Measurements from ENCODE around the gene SPACA4.

Gene SPACA4

GRCh38 chr19:48606463-48607358 lies at the start of gene SPACA4:
Gene SPACA4, plus strand, starts transcription at chr19:48606742. Its CDS starts 237 bp downstream, at chr19:48606979.
- H3K4me1 ChIP-seq (ENCODE audit: insufficient read depth, low read length) = no peaks in the 10 kb centered on the region
- no peak within 1 kb of the TSS for H3K27ac ChIP-seq (ENCODE audit: low read depth, low read length)

GRCh38 chr19:48556825-48557224 lies 49.7 kb upstream of the SPACA4 start:
- Histone ChIP-seq H3K27ac (ENCODE audit: low read depth, low read length) (no peak overlapping the region), H3K9me3 (ENCODE audit: low read length) (no peaks in the 10 kb centered on the region)

More at GRCh38 chr19:48606463-48607358, at the start of gene SPACA4:
- no peaks in the 10 kb centered on the region for H3K36me3 ChIP-seq (ENCODE audit: insufficient read depth, low read length)
- no peaks in the 10 kb centered on the region for H3K9me3 ChIP-seq (ENCODE audit: low read length)
- H3K27me3 ChIP-seq (ENCODE audit: control insufficient read depth in 1 of 2, insufficient read depth in 2 of 2, low read length in 2 of 2) = no peaks in the 10 kb centered on the region
- H3K9ac ChIP-seq (ENCODE audit: low read length) = no peak within 1 kb of the TSS
- no peak within 1 kb of the TSS for H3K4me3 ChIP-seq (ENCODE audit: low read depth in 1 of 2, low read length in 2 of 2)

GRCh38 chr19:48558018-48558684 lies 48.4 kb upstream of the SPACA4 start:
- no peak overlapping the region for H3K27ac ChIP-seq (ENCODE audit: low read depth, low read length)
- no peaks in the 10 kb centered on the region for H3K4me1 ChIP-seq (ENCODE audit: insufficient read depth, low read length)
- H3K9me3 ChIP-seq (ENCODE audit: low read length) = no peaks in the 10 kb centered on the region
- H3K9ac ChIP-seq (ENCODE audit: low read length) = no peak overlapping the region
- no peaks in the 10 kb centered on the region for H3K36me3 ChIP-seq (ENCODE audit: insufficient read depth, low read length)
- H3K4me3 ChIP-seq (ENCODE audit: low read depth in 1 of 2, low read length in 2 of 2) = no peak overlapping the region
- peaks cover 0 to 5% of the 10 kb centered on the region in 2 donors for H3K27me3 ChIP-seq (ENCODE audit: control insufficient read depth in 1 of 2, insufficient read depth in 2 of 2, low read length in 2 of 2)

More at GRCh38 chr19:48556825-48557224, 49.7 kb upstream of the SPACA4 start:
- no peak overlapping the region for H3K4me3 ChIP-seq (ENCODE audit: low read depth in 1 of 2, low read length in 2 of 2)
- peaks cover 0 to 5% of the 10 kb centered on the region in 2 donors for H3K27me3 ChIP-seq (ENCODE audit: control insufficient read depth in 1 of 2, insufficient read depth in 2 of 2, low read length in 2 of 2)
- H3K4me1 ChIP-seq (ENCODE audit: insufficient read depth, low read length) = no peaks in the 10 kb centered on the region
- H3K9ac ChIP-seq (ENCODE audit: low read length) = no peak overlapping the region
- no peaks in the 10 kb centered on the region for H3K36me3 ChIP-seq (ENCODE audit: insufficient read depth, low read length)

- Histone ChIP-seq H3K4me3 (ENCODE audit: low read depth in 1 of 2, low read length in 2 of 2) (no peak overlapping the region), H3K36me3 (ENCODE audit: insufficient read depth, low read length) (no peaks in the 10 kb centered on the region), H3K4me1 (ENCODE audit: insufficient read depth, low read length) (no peaks in the 10 kb centered on the region), H3K27ac (ENCODE audit: low read depth, low read length) (no peak overlapping the region), H3K9ac (ENCODE audit: low read length) (no peak overlapping the region), H3K27me3 (ENCODE audit: control insufficient read depth in 1 of 2, insufficient read depth in 2 of 2, low read length in 2 of 2) (peaks cover 0 to 5% of the 10 kb centered on the region in 2 donors), H3K9me3 (ENCODE audit: low read length) (no peaks in the 10 kb centered on the region)
Measured at GRCh38 chr19:48560095-48560530, 46.4 kb upstream of the SPACA4 start.

DNA sequence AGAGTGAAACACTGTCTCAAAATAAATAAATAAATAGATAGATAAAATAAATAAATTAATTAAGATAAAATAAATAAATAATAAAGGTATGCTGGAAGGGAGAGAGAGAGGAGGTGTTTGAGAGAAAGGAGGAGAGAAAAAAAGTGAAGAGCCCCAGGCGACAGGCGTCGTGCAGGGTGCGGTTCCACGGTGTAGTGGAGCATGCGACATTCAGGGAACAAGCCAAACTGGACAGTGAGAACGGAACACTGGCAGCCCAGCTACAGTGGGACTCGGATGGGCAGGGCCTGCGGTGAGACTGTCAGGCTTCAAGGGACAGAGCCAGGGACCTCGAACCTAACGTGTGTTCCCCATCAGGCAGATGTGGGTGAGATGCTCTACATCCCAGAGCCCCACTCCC lies 45.1 kb upstream of the SPACA4 start:
- Histone ChIP-seq H3K9me3 (ENCODE audit: low read length) (no peaks in the 10 kb centered on the region), H3K27ac (ENCODE audit: low read depth, low read length) (no peak overlapping the region), H3K27me3 (ENCODE audit: control insufficient read depth in 1 of 2, insufficient read depth in 2 of 2, low read length in 2 of 2) (peaks cover 0 to 5% of the 10 kb centered on the region in 2 donors), H3K36me3 (ENCODE audit: insufficient read depth, low read length) (no peaks in the 10 kb centered on the region), H3K4me3 (ENCODE audit: low read depth in 1 of 2, low read length in 2 of 2) (no peak overlapping the region), H3K4me1 (ENCODE audit: insufficient read depth, low read length) (no peaks in the 10 kb centered on the region), H3K9ac (ENCODE audit: low read length) (no peak overlapping the region)

DNA sequence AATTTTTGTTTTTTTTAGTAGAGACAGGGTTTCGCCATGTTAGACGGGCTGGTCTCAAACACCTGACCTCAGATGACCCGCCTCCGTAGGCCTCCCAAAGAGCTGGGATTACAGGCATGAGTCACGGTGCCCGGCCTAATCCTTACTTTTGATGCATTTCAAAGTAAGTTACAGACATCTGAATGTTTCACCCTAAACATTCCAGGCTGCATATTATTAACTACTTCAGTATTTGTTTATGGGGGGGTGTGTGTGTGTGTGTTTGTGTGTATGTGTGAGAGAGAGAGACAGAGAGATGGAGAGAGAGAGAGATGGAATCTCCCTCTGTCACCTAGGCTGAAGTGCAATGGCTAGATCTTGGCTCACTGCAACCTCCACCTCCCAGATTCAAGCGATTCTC lies 41.5 kb upstream of the SPACA4 start:
- Histone ChIP-seq H3K9me3 (ENCODE audit: low read length) (no peaks in the 10 kb centered on the region), H3K9ac (ENCODE audit: low read length) (no peak overlapping the region), H3K27me3 (ENCODE audit: control insufficient read depth in 1 of 2, insufficient read depth in 2 of 2, low read length in 2 of 2) (no peaks in the 10 kb centered on the region), H3K4me3 (ENCODE audit: low read depth in 1 of 2, low read length in 2 of 2) (no peak overlapping the region), H3K27ac (ENCODE audit: low read depth, low read length) (no peak overlapping the region), H3K36me3 (ENCODE audit: insufficient read depth, low read length) (no peaks in the 10 kb centered on the region), H3K4me1 (ENCODE audit: insufficient read depth, low read length) (peaks cover 10% of the 10 kb centered on the region)

DNA sequence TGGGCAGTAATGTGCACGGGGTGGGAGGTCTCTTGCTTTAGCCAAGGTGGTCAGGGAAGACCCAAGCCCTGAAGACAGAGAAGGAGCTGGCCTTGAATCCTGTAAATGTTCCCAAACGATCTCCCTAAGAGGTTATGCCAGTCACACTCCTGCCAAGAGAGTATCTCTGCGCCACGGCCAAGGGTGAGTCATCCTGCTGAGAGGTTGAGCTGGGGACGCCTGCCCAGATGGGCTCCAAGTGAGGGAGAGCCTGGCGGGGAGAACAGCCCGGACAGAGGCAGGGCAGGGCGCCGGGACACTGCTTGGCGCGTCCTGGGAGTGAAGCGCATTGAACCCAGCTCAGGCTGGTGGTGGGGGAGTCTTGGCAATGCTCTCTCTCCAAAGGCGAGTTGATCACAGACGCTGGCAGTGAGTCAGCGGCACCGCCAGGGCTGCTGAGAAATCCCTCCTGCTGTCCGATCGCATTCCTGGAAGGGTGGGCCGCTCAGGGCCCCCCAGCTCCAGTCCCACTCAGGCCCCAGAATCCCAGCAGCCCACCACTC lies 38.1 kb upstream of the SPACA4 start:
- no peak overlapping the region for H3K9ac ChIP-seq (ENCODE audit: low read length)
- no peaks in the 10 kb centered on the region for H3K27me3 ChIP-seq (ENCODE audit: control insufficient read depth in 1 of 2, insufficient read depth in 2 of 2, low read length in 2 of 2)
- peak overlapping the region; percentile 75 for H3K27ac ChIP-seq (ENCODE audit: low read depth, low read length)
- peaks cover 10% of the 10 kb centered on the region for H3K4me1 ChIP-seq (ENCODE audit: insufficient read depth, low read length)
- no peaks in the 10 kb centered on the region for H3K9me3 ChIP-seq (ENCODE audit: low read length)
- H3K4me3 ChIP-seq (ENCODE audit: low read depth in 1 of 2, low read length in 2 of 2) = no peak overlapping the region
- no peaks in the 10 kb centered on the region for H3K36me3 ChIP-seq (ENCODE audit: insufficient read depth, low read length)

DNA sequence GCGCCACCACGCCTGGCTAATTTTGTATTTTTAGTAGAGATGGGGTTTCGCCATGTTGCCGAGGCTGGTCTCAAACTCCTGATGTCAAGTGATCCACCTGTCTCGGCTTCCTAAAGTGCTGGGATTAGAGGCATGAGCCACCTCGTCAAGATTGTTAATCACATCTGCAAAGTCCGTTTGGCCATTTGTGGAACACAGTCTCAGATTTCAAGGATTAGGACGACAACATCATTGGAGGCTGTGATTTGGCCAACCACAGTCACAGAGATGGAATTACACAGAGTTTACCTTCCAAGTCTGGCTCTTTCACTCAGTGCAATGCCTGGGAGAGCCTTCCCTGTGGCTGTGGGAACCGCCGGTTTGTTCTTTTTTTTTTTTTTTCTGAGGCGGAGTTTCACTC lies 36.7 kb upstream of the SPACA4 start:
- H3K4me1 ChIP-seq (ENCODE audit: insufficient read depth, low read length) = peaks cover 10% of the 10 kb centered on the region
- H3K4me3 ChIP-seq (ENCODE audit: low read depth in 1 of 2, low read length in 2 of 2) = no peak overlapping the region
- no peaks in the 10 kb centered on the region for H3K27me3 ChIP-seq (ENCODE audit: control insufficient read depth in 1 of 2, insufficient read depth in 2 of 2, low read length in 2 of 2)
- no peaks in the 10 kb centered on the region for H3K9me3 ChIP-seq (ENCODE audit: low read length)
- H3K9ac ChIP-seq (ENCODE audit: low read length) = no peak overlapping the region
- no peak overlapping the region for H3K27ac ChIP-seq (ENCODE audit: low read depth, low read length)
- H3K36me3 ChIP-seq (ENCODE audit: insufficient read depth, low read length) = no peaks in the 10 kb centered on the region

GRCh38 chr19:48571378-48572162 lies 35.0 kb upstream of the SPACA4 start:
- H3K27ac ChIP-seq (ENCODE audit: low read depth, low read length) = no peak overlapping the region
- H3K4me1 ChIP-seq (ENCODE audit: insufficient read depth, low read length) = peaks cover 10% of the 10 kb centered on the region
- no peaks in the 10 kb centered on the region for H3K27me3 ChIP-seq (ENCODE audit: control insufficient read depth in 1 of 2, insufficient read depth in 2 of 2, low read length in 2 of 2)
- no peak overlapping the region for H3K9ac ChIP-seq (ENCODE audit: low read length)
- no peak overlapping the region for H3K4me3 ChIP-seq (ENCODE audit: low read depth in 1 of 2, low read length in 2 of 2)
- H3K9me3 ChIP-seq (ENCODE audit: low read length) = no peaks in the 10 kb centered on the region
- no peaks in the 10 kb centered on the region for H3K36me3 ChIP-seq (ENCODE audit: insufficient read depth, low read length)

- Histone ChIP-seq H3K9me3 (ENCODE audit: low read length) (no peaks in the 10 kb centered on the region), H3K27me3 (ENCODE audit: control insufficient read depth in 1 of 2, insufficient read depth in 2 of 2, low read length in 2 of 2) (no peaks in the 10 kb centered on the region), H3K4me1 (ENCODE audit: insufficient read depth, low read length) (peaks cover 2% of the 10 kb centered on the region), H3K9ac (ENCODE audit: low read length) (no peak overlapping the region), H3K4me3 (ENCODE audit: low read depth in 1 of 2, low read length in 2 of 2) (no peak overlapping the region), H3K27ac (ENCODE audit: low read depth, low read length) (no peak overlapping the region), H3K36me3 (ENCODE audit: insufficient read depth, low read length) (no peaks in the 10 kb centered on the region)
Measured at GRCh38 chr19:48573163-48573505, 33.4 kb upstream of the SPACA4 start.

Measured in muscle layer of colon (tissue), 2 donors.